Vagina (tissue), 2 donors: Measurements from ENCODE around the gene CEMIP. TPM values are rescaled to one million over a fixed set of nuclear protein-coding genes. Genes with fewer than 3 reads are reported as not detected.

Experiments used
- DNase-seq, 2 donors: peaks; one replicate each; pipeline ENCODE4 v3.0.0-alpha.2; 2017; ENCODE audit errors: extremely low spot score in 2 of 2
- H3K27ac ChIP-seq: fragments of 200-600 bp; sonication (generic); one replicate; pipeline ENCODE4 v1.5.1; 2019
- H3K27me3 ChIP-seq: fragments of 200-600 bp; sonication (generic); one replicate; pipeline ENCODE4 v1.5.1; 2019
- H3K36me3 ChIP-seq, 2 donors: fragments of 200-600 bp; sonication (generic); one replicate each; pipeline ENCODE4 v1.5.1; 2017 to 2019
- H3K4me1 ChIP-seq: fragments of 200-600 bp; sonication (generic); one replicate; pipeline ENCODE4 v1.5.1; 2019
- H3K4me3 ChIP-seq, 2 donors: fragments of 200-600 bp; sonication (generic); 1 replicate in 1 of 2; 2 replicates in 1 of 2; pipeline ENCODE4 v1.5.1; 2016 to 2019
- H3K9me3 ChIP-seq: fragments of 200-600 bp; sonication (generic); one replicate; pipeline ENCODE4 v1.5.1; 2019
- POLR2A ChIP-seq, 2 donors: fragments of 450-650 bp; IDR thresholded peaks; one replicate each; pipeline ENCODE4 v1.6.1; 2017; ENCODE audit warnings: antibody characterized with exemption in 2 of 2, mild to moderate bottlenecking in 2 of 2, moderate library complexity in 2 of 2
- POLR2AphosphoS5 ChIP-seq, 2 donors: sonication (generic); formaldehyde crosslinking; IDR thresholded peaks; one replicate each; pipeline ENCODE4 v1.9.0; 2017; ENCODE audit warnings: antibody characterized with exemption in 2 of 2, mild to moderate bottlenecking in 2 of 2, low read depth in 1 of 2; ENCODE audit not compliant: insufficient read depth in 1 of 2
- intact Hi-C: fragments of 100-400 bp; cut with DNase I; formaldehyde crosslinking; loops from one replicate; pipeline ENCODE4 v1.15.1; 2023
- total RNA-seq: library from RNA; depleted of rRNA; stranded (reverse); fragments of >200 nt; gene quantifications from one replicate; pipeline ENCODE4 v1.2.3, GENCODE V29; 2016
- TF ChIP-seq, protein P1 (sequence below), 3 experiments: fragments of 450-650 bp in 2 of 3; fragments of 200-600 bp in 1 of 3; sonication (generic) in 1 of 3; IDR thresholded peaks; one replicate each; pipeline ENCODE4 v1.5.1; 2017 to 2019; ENCODE audit warnings: antibody characterized with exemption in 3 of 3, mild to moderate bottlenecking in 2 of 3, moderate library complexity in 2 of 3

The CEMIP gene
- total RNA-seq, 1 donor from 2014 or later, result 0.74 TPM

- no peaks in the 10 kb centered on the region for H3K27me3 ChIP-seq
- no peak overlapping the region for H3K4me3 ChIP-seq
- TF ChIP-seq POLR2A (IDR thresholded peaks at IDR 0.05), result no peak
- TF ChIP-seq POLR2AphosphoS5 (IDR thresholded peaks at IDR 0.05; ENCODE audit: insufficient read depth in 1 of 2, low read depth in 1 of 2), result no peak
- TF ChIP-seq, protein P1, sequence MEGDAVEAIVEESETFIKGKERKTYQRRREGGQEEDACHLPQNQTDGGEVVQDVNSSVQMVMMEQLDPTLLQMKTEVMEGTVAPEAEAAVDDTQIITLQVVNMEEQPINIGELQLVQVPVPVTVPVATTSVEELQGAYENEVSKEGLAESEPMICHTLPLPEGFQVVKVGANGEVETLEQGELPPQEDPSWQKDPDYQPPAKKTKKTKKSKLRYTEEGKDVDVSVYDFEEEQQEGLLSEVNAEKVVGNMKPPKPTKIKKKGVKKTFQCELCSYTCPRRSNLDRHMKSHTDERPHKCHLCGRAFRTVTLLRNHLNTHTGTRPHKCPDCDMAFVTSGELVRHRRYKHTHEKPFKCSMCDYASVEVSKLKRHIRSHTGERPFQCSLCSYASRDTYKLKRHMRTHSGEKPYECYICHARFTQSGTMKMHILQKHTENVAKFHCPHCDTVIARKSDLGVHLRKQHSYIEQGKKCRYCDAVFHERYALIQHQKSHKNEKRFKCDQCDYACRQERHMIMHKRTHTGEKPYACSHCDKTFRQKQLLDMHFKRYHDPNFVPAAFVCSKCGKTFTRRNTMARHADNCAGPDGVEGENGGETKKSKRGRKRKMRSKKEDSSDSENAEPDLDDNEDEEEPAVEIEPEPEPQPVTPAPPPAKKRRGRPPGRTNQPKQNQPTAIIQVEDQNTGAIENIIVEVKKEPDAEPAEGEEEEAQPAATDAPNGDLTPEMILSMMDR (IDR thresholded peaks at IDR 0.05), result no peak
- peaks cover 5% of the 10 kb centered on the region for H3K4me1 ChIP-seq
- no peak for DNase-seq
- no peaks in the 10 kb centered on the region for H3K36me3 ChIP-seq
- H3K27ac ChIP-seq, result no peak overlapping the region
- intact Hi-C loops, result no loop called here
- H3K9me3 ChIP-seq, result no peaks in the 10 kb centered on the region
Measured at GRCh38 chr15:80929689-80930088, 150.5 kb downstream of the CEMIP start.

- TF ChIP-seq, protein P1 (IDR thresholded peaks at IDR 0.05), result no peak
- TF ChIP-seq POLR2A (IDR thresholded peaks at IDR 0.05) (no peak), POLR2AphosphoS5 (IDR thresholded peaks at IDR 0.05; ENCODE audit: insufficient read depth in 1 of 2, low read depth in 1 of 2) (no peak)
- Histone ChIP-seq H3K36me3 (no peaks in the 10 kb centered on the region), H3K27me3 (no peaks in the 10 kb centered on the region), H3K27ac (no peak overlapping the region), H3K4me3 (no peak overlapping the region), H3K9me3 (no peaks in the 10 kb centered on the region), H3K4me1 (peaks cover 5% of the 10 kb centered on the region)
- DNase-seq, result no peak
- intact Hi-C loops, result no loop called here
Measured at GRCh38 chr15:80931191-80931590, 152.0 kb downstream of the CEMIP start.

DNA sequence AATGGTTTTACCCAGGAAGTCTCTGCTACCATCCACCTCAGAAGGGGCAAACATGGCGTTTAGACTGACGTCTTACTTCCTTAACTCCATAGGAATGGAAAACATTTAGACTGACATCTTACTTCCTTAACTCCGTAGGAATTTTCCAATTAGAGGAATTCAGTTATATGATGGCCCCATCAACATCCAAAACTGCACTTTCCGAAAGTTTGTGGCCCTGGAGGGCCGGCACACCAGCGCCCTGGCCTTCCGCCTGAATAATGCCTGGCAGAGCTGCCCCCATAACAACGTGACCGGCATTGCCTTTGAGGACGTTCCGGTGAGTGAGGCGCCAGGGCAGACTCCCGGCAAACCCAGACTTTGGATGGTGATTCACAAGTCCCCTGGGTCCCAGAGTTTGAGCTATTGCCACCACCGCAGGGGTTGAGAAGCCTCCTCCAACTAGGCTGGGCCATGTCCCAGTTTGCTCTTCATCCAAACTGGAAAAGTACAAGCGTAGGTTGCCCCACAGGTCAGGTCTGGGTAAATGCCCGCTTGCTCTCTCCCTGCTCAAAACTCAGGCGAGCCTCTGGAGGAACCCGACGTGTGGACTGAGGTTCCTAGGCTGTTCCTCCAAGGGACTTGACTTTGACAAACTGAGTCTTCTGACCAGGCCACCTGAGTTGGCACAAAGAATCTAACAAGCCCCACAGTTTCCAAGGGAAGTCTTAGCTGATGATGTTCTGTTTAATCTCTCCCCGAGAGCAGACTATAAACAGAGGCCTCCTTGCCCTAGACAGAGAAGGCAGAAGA lies 152.7 kb downstream of the CEMIP start:
- DNase-seq, result no peak
- Histone ChIP-seq H3K36me3 (no peaks in the 10 kb centered on the region), H3K4me3 (no peak overlapping the region), H3K4me1 (peaks cover 5% of the 10 kb centered on the region), H3K27ac (no peak overlapping the region), H3K9me3 (no peaks in the 10 kb centered on the region), H3K27me3 (no peaks in the 10 kb centered on the region)
- intact Hi-C loops, result no loop called here
- TF ChIP-seq POLR2A (IDR thresholded peaks at IDR 0.05) (no peak), POLR2AphosphoS5 (IDR thresholded peaks at IDR 0.05; ENCODE audit: insufficient read depth in 1 of 2, low read depth in 1 of 2) (no peak)
- TF ChIP-seq, protein P1 (IDR thresholded peaks at IDR 0.05), result no peak

GRCh38 chr15:80932513-80932815 lies 153.3 kb downstream of the CEMIP start:
- intact Hi-C loops, result no loop called here
- no peaks in the 10 kb centered on the region for H3K27me3 ChIP-seq
- H3K4me3 ChIP-seq, result no peak overlapping the region
- no peaks in the 10 kb centered on the region for H3K9me3 ChIP-seq
- H3K4me1 ChIP-seq, result peaks cover 5% of the 10 kb centered on the region
- TF ChIP-seq, protein P1 (IDR thresholded peaks at IDR 0.05), result no peak
- TF ChIP-seq POLR2A (IDR thresholded peaks at IDR 0.05), result no peak
- no peak for TF ChIP-seq POLR2AphosphoS5 (IDR thresholded peaks at IDR 0.05; ENCODE audit: insufficient read depth in 1 of 2, low read depth in 1 of 2)
- H3K27ac ChIP-seq, result no peak overlapping the region
- no peaks in the 10 kb centered on the region for H3K36me3 ChIP-seq
- no peak for DNase-seq

DNA sequence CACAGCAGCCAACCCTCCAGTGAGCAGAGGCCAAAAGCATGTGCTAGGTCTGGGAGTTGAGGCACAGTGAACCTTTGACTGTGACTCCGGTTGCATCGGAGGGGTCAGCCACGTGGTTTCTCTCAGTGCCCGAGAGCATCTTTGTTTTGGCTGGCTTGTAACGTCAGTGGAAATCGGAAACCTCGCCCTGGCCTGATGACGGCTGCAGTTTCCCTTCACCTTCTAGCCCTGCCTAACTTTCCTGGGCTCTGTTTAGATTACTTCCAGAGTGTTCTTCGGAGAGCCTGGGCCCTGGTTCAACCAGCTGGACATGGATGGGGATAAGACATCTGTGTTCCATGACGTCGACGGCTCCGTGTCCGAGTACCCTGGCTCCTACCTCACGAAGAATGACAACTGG lies 153.8 kb downstream of the CEMIP start:
- intact Hi-C loops, result no loop called here
- Histone ChIP-seq H3K27me3 (no peaks in the 10 kb centered on the region), H3K4me3 (no peak overlapping the region), H3K9me3 (no peaks in the 10 kb centered on the region), H3K36me3 (no peaks in the 10 kb centered on the region), H3K4me1 (peaks cover 5% of the 10 kb centered on the region), H3K27ac (no peak overlapping the region)
- TF ChIP-seq POLR2A (IDR thresholded peaks at IDR 0.05) (no peak), POLR2AphosphoS5 (IDR thresholded peaks at IDR 0.05; ENCODE audit: insufficient read depth in 1 of 2, low read depth in 1 of 2) (peak in 1 of 2 donors; percentile 32)
- TF ChIP-seq, protein P1 (IDR thresholded peaks at IDR 0.05), result no peak
- DNase-seq, result no peak
